HEK293T (cell line): ENCODE measurements around the gene WDR1.

Source experiments
- BHLHE40 ChIP-seq: fragments of 450-650 bp; IDR thresholded peaks from 2 replicates; pipeline ENCODE4 v1.6.1; 2016; ENCODE audit warnings: mild to moderate bottlenecking, moderate library complexity, borderline replicate concordance
- FOXM1 ChIP-seq: fragments of 450-650 bp; IDR thresholded peaks from 2 replicates; pipeline ENCODE4 v1.6.1; 2017; ENCODE audit warnings: mild to moderate bottlenecking, borderline replicate concordance
- SP1 ChIP-seq: fragments of 450-650 bp; IDR thresholded peaks from 2 replicates; pipeline ENCODE4 v1.6.1; 2017
- TF ChIP-seq, protein P1 (sequence below): fragments of 450-650 bp; IDR thresholded peaks from 2 replicates; pipeline ENCODE4 v1.6.1; 2016

DNA sequence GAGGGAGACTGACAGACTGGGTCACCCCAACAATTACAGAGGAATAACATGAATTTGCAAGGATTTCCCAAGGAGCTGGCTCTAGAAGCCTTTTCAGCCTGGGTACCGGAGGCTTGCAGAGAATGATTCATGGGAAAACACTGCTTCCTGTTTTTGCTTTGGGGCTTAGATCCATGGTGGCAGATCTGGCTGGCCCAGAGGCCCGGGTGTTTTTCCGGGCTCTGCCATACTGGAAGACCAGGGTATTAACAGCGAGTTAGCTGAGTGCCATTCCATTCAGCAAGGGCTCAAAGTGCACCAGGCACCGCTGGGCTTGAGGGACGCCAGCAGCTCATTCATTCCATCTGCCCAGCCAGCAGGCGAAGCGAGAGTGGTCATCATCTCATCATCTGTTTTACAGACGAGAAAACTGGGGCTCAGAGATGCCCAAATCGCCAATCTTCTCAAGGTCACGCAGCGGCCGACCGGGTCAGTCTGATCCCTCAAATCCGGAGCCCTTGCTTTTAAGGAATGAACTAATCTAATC, 1.3 kb downstream of the WDR1 start:
- TF ChIP-seq FOXM1 (no peak), BHLHE40 (no peak), SP1 (no peak)
- TF ChIP-seq, protein P1, sequence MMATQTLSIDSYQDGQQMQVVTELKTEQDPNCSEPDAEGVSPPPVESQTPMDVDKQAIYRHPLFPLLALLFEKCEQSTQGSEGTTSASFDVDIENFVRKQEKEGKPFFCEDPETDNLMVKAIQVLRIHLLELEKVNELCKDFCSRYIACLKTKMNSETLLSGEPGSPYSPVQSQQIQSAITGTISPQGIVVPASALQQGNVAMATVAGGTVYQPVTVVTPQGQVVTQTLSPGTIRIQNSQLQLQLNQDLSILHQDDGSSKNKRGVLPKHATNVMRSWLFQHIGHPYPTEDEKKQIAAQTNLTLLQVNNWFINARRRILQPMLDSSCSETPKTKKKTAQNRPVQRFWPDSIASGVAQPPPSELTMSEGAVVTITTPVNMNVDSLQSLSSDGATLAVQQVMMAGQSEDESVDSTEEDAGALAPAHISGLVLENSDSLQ = no peak
